Activated T-helper 1 cell treated with anti-CD3 and anti-CD28 coated beads, Interleukin-12 subunit alpha, Interleukin-12 subunit beta, Interleukin-2, Interleukin-4 antibody, amounts not matched to agents 30 ng/mL and 10 ng/mL and 1 ng/mL, durations not matched to agents 14 hours and 24 hours and 36 hours (primary cell): ENCODE measurements around the gene ALKBH5. TPM values are rescaled to one million over a fixed set of nuclear protein-coding genes. Genes with fewer than 3 reads are reported as not detected.
"Not testable (repeated sequence)": the region's sequence is repeated elsewhere in the genome, so short reads cannot be mapped to it uniquely, and the experiment has no call there.

Source experiments
- DNase-seq: peaks from one replicate; pipeline ENCODE4 v3.0.0; 2021; ENCODE audit warnings: low spot score
- H3K27ac Mint-ChIP-seq: one replicate; pipeline ENCODE4 v1.8.0; 2021; ENCODE audit warnings: mild to moderate bottlenecking, mixed read lengths
- H3K27me3 Mint-ChIP-seq: one replicate; pipeline ENCODE4 v1.8.0; 2022; ENCODE audit warnings: mild to moderate bottlenecking, moderate library complexity, mixed read lengths; ENCODE audit not compliant: insufficient read depth
- H3K36me3 Mint-ChIP-seq: one replicate; pipeline ENCODE4 v1.8.0; 2021; ENCODE audit warnings: low read depth, mixed read lengths
- H3K4me1 Mint-ChIP-seq: one replicate; pipeline ENCODE4 v1.8.0; 2021; ENCODE audit warnings: low read depth, mixed read lengths
- H3K4me3 Mint-ChIP-seq: one replicate; pipeline ENCODE4 v1.8.0; 2021; ENCODE audit warnings: mild to moderate bottlenecking, moderate library complexity, mixed read lengths
- H3K9me3 Mint-ChIP-seq: one replicate; pipeline ENCODE4 v1.8.0; 2021; ENCODE audit warnings: mixed read lengths
- intact Hi-C: fragments of 100-400 bp; cut with micrococcal nuclease; formaldehyde crosslinking; loops from one replicate; pipeline ENCODE4 v1.15.1; 2024
- total RNA-seq: library from RNA; stranded (reverse); gene quantifications from 2 replicates; pipeline ENCODE4 v1.2.3, GENCODE V29; 2022

The ALKBH5 gene
- total RNA-seq, 1 donor from 2014 or later: 128 TPM

- Mint-ChIP-seq H3K9me3 (no peaks in the 10 kb centered on the region), H3K4me3 (no peak overlapping the region), H3K4me1 (peaks cover 57% of the 10 kb centered on the region), H3K27me3 (no peaks in the 10 kb centered on the region), H3K36me3 (peaks cover 52% of the 10 kb centered on the region), H3K27ac (no peak overlapping the region)
- intact Hi-C loops: no loop called here
- no peak for DNase-seq
Observed at GRCh38 chr17:18194394-18194793, 10.8 kb downstream of the ALKBH5 start.

- Mint-ChIP-seq H3K27ac (no peak overlapping the region), H3K9me3 (no peaks in the 10 kb centered on the region), H3K27me3 (no peaks in the 10 kb centered on the region), H3K4me3 (no peak overlapping the region), H3K4me1 (peaks cover 53% of the 10 kb centered on the region), H3K36me3 (peaks cover 48% of the 10 kb centered on the region)
- DNase-seq: no peak
- intact Hi-C loops: no loop called here
Observed at GRCh38 chr17:18194804-18195203, 11.2 kb downstream of the ALKBH5 start.

- H3K36me3 Mint-ChIP-seq: peaks cover 45% of the 10 kb centered on the region
- intact Hi-C loops: no loop called here
- no peak overlapping the region for H3K4me3 Mint-ChIP-seq
- no peaks in the 10 kb centered on the region for H3K9me3 Mint-ChIP-seq
- DNase-seq: no peak
- no peak overlapping the region for H3K27ac Mint-ChIP-seq
- no peaks in the 10 kb centered on the region for H3K27me3 Mint-ChIP-seq
- peaks cover 50% of the 10 kb centered on the region for H3K4me1 Mint-ChIP-seq
Observed at GRCh38 chr17:18195246-18195645, 11.6 kb downstream of the ALKBH5 start.

- peaks cover 37% of the 10 kb centered on the region for H3K4me1 Mint-ChIP-seq
- intact Hi-C loops: no loop called here
- no peaks in the 10 kb centered on the region for H3K27me3 Mint-ChIP-seq
- H3K4me3 Mint-ChIP-seq: no peak overlapping the region
- H3K9me3 Mint-ChIP-seq: no peaks in the 10 kb centered on the region
- DNase-seq: no peak
- peaks cover 45% of the 10 kb centered on the region for H3K36me3 Mint-ChIP-seq
- H3K27ac Mint-ChIP-seq: no peak overlapping the region
Observed at GRCh38 chr17:18197535-18198194, 14.0 kb downstream of the ALKBH5 start.

- H3K27me3 Mint-ChIP-seq: no peaks in the 10 kb centered on the region
- DNase-seq: no peak
- H3K4me1 Mint-ChIP-seq: peaks cover 36% of the 10 kb centered on the region
- no peak overlapping the region for H3K27ac Mint-ChIP-seq
- intact Hi-C loops: no loop called here
- no peak overlapping the region for H3K4me3 Mint-ChIP-seq
- no peaks in the 10 kb centered on the region for H3K9me3 Mint-ChIP-seq
- H3K36me3 Mint-ChIP-seq: peaks cover 47% of the 10 kb centered on the region
Observed at GRCh38 chr17:18198530-18198929, 14.9 kb downstream of the ALKBH5 start.

- Mint-ChIP-seq H3K9me3 (no peaks in the 10 kb centered on the region), H3K27ac (no peak overlapping the region), H3K27me3 (no peaks in the 10 kb centered on the region), H3K4me1 (peaks cover 24% of the 10 kb centered on the region), H3K4me3 (no peak overlapping the region), H3K36me3 (peaks cover 34% of the 10 kb centered on the region)
- intact Hi-C loops: no loop called here
- no peak for DNase-seq
Observed at GRCh38 chr17:18201108-18201507, 17.5 kb downstream of the ALKBH5 start.

- Mint-ChIP-seq H3K4me1 (peaks cover 12% of the 10 kb centered on the region), H3K27ac (no peak overlapping the region), H3K27me3 (no peaks in the 10 kb centered on the region), H3K4me3 (no peak overlapping the region), H3K9me3 (no peaks in the 10 kb centered on the region), H3K36me3 (peaks cover 24% of the 10 kb centered on the region)
- DNase-seq: no peak
- intact Hi-C loops: no loop called here
Observed at GRCh38 chr17:18203308-18203707, 19.7 kb downstream of the ALKBH5 start.

- H3K36me3 Mint-ChIP-seq: peaks cover 38% of the 10 kb centered on the region
- H3K4me1 Mint-ChIP-seq: peaks cover 3% of the 10 kb centered on the region
- H3K27ac Mint-ChIP-seq: peak overlapping the region; percentile 29
- no peaks in the 10 kb centered on the region for H3K9me3 Mint-ChIP-seq
- no peak overlapping the region for H3K4me3 Mint-ChIP-seq
- no peak for DNase-seq
- intact Hi-C loops: no loop called here
- H3K27me3 Mint-ChIP-seq: no peaks in the 10 kb centered on the region
Observed at GRCh38 chr17:18205861-18206260, 22.2 kb downstream of the ALKBH5 start.

- H3K27ac Mint-ChIP-seq: peak overlapping the region; percentile 11
Observed at GRCh38 chr17:18206962-18207361, 23.3 kb downstream of the ALKBH5 start.

GRCh38 chr17:18208092-18208491 is 24.5 kb downstream of the ALKBH5 start:
- Mint-ChIP-seq H3K4me1 (no peaks in the 10 kb centered on the region), H3K36me3 (peaks cover 35% of the 10 kb centered on the region), H3K27me3 (no peaks in the 10 kb centered on the region), H3K4me3 (no peak overlapping the region), H3K9me3 (no peaks in the 10 kb centered on the region), H3K27ac (no peak overlapping the region)
- no peak for DNase-seq
- intact Hi-C loops: no loop called here

More at GRCh38 chr17:18206962-18207361, 23.3 kb downstream of the ALKBH5 start:
- Mint-ChIP-seq H3K36me3 (peaks cover 35% of the 10 kb centered on the region), H3K9me3 (no peaks in the 10 kb centered on the region), H3K4me3 (no peak overlapping the region), H3K27me3 (no peaks in the 10 kb centered on the region), H3K4me1 (no peaks in the 10 kb centered on the region)
- intact Hi-C loops: no loop called here
- no peak for DNase-seq

GRCh38 chr17:18213666-18214270 is 30.1 kb downstream of the ALKBH5 start:
- Mint-ChIP-seq H3K4me3 (no peak overlapping the region), H3K4me1 (peaks cover 5% of the 10 kb centered on the region), H3K9me3 (no peaks in the 10 kb centered on the region), H3K27me3 (no peaks in the 10 kb centered on the region), H3K27ac (no peak overlapping the region), H3K36me3 (peaks cover 13% of the 10 kb centered on the region)
- no peak for DNase-seq
- intact Hi-C loops: no loop called here

GRCh38 chr17:18216906-18217305 is 33.3 kb downstream of the ALKBH5 start:
- H3K36me3 Mint-ChIP-seq, H3K4me3 Mint-ChIP-seq, H3K27ac Mint-ChIP-seq, H3K27me3 Mint-ChIP-seq, DNase-seq, H3K9me3 Mint-ChIP-seq, H3K4me1 Mint-ChIP-seq: not testable (repeated sequence)
- intact Hi-C loops: loop anchor here (1.0 kb wide), 1 partner anchor 76 kb away; no protein-coding TSS in a partner anchor

GRCh38 chr17:18217412-18218015 is 33.9 kb downstream of the ALKBH5 start:
- peak; percentile 65 for DNase-seq
- no peaks in the 10 kb centered on the region for H3K27me3 Mint-ChIP-seq
- peaks cover 5% of the 10 kb centered on the region for H3K4me1 Mint-ChIP-seq
- intact Hi-C loops: loop anchor here (1.0 kb wide), 1 partner anchor 76 kb away; no protein-coding TSS in a partner anchor
- H3K36me3 Mint-ChIP-seq: no peaks in the 10 kb centered on the region
- no peaks in the 10 kb centered on the region for H3K9me3 Mint-ChIP-seq
- no peak overlapping the region for H3K4me3 Mint-ChIP-seq
- H3K27ac Mint-ChIP-seq: no peak overlapping the region
